Thyroid gland (tissue), 4 donors: ENCODE results near the gene SPIB.

Source experiments
- CTCF ChIP-seq, 6 experiments: fragments of 200-600 bp in 3 of 6; fragments of 450-650 bp in 3 of 6; sonication (generic) in 3 of 6; IDR thresholded peaks; one replicate each; pipeline ENCODE4 v1.5.1; 2016 to 2019; ENCODE audit warnings: antibody characterized with exemption in 6 of 6, mild to moderate bottlenecking in 2 of 6, inconsistent platforms in 1 of 6, moderate library complexity in 1 of 6
- POLR2A ChIP-seq, 2 donors: fragments of 450-650 bp; IDR thresholded peaks; one replicate each; pipeline ENCODE4 v1.6.1; 2017; ENCODE audit warnings: antibody characterized with exemption in 2 of 2, mild to moderate bottlenecking in 2 of 2, moderate library complexity in 1 of 2

GRCh38 chr19:50425581-50425980 is 6.8 kb downstream of the SPIB start:
- TF ChIP-seq CTCF (IDR thresholded peaks at IDR 0.05): no peak
- no peak for TF ChIP-seq POLR2A (IDR thresholded peaks at IDR 0.05)
